Measurements from ENCODE around the gene FANCG. TPM values are rescaled to one million over a fixed set of nuclear protein-coding genes. Genes with fewer than 3 reads are reported as not detected.

FANCG gene
- total RNA-seq, 4 donors from 2014 or later: 2.2 to 9.4 (median 4.3) TPM

DNA sequence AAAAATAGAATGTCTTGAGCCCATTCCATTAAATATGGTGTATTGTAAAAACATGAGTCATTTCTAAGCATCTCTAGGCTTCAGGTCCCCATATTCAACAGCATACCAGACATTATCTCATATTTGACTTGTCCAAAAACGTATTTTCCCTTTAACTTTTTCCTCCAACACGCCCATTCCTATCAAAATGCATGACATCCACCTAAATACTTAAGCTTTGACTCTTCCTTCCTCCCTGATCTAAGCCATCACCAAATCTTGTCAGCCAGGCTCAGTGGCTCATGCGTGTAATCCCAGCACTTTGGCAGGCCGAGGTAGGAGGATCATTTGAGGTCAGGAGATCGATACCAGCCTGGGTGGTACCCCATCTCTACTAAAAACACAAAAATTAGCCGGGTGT lies 31.2 kb downstream of the FANCG start:
- Histone ChIP-seq H3K27ac (replicated peaks in 1 of 4) (no peak overlapping the region), H3K27me3 (no peaks in the 10 kb centered on the region), H3K4me3 (no peak overlapping the region), H3K36me3 (peaks cover 28 to 91% (median 69%) of the 10 kb centered on the region in 4 donors), H3K4me1 (peaks cover 6 to 9% (median 8%) of the 10 kb centered on the region in 4 donors), H3K9me3 (no peaks in the 10 kb centered on the region)
- intact Hi-C loops (cut with DNase I): no loop called here
- DNase-seq (ENCODE audit: extremely low spot score): no peak
- 93% methylated on average over 6 of the region's 6 CpGs for WGBS
- TF ChIP-seq POLR2A (IDR thresholded peaks at IDR 0.05; ENCODE audit: low read depth): no peak

- TF ChIP-seq POLR2AphosphoS5 (IDR thresholded peaks at IDR 0.05) (no peak), EP300 (IDR thresholded peaks at IDR 0.05) (no peak), POLR2A (IDR thresholded peaks at IDR 0.05; ENCODE audit: low read depth) (no peak), CTCF (IDR thresholded peaks at IDR 0.05) (no peak)
- H3K36me3 ChIP-seq: peaks cover 11 to 65% (median 57%) of the 10 kb centered on the region in 4 donors
- H3K27me3 ChIP-seq: no peaks in the 10 kb centered on the region
- no peak for DNase-seq (ENCODE audit: extremely low spot score)
- H3K9me3 ChIP-seq: no peaks in the 10 kb centered on the region
- intact Hi-C loops (cut with DNase I): no loop called here
- no peak overlapping the region for H3K27ac ChIP-seq (replicated peaks in 1 of 4)
- WGBS: 63% methylated on average over 3 of the region's 3 CpGs
- no peak overlapping the region for H3K4me3 ChIP-seq
- H3K4me1 ChIP-seq: no peaks in the 10 kb centered on the region
Measured at GRCh38 chr9:35044071-35044470, 35.7 kb downstream of the FANCG start.

GRCh38 chr9:35042891-35043545 lies 36.7 kb downstream of the FANCG start:
- Histone ChIP-seq H3K4me3 (no peak overlapping the region), H3K4me1 (no peaks in the 10 kb centered on the region), H3K27me3 (no peaks in the 10 kb centered on the region), H3K9me3 (no peaks in the 10 kb centered on the region), H3K36me3 (peaks cover 5 to 66% (median 50%) of the 10 kb centered on the region in 4 donors), H3K27ac (replicated peaks in 1 of 4) (no peak overlapping the region)
- no peak for TF ChIP-seq POLR2A (IDR thresholded peaks at IDR 0.05; ENCODE audit: low read depth)
- TF ChIP-seq POLR2AphosphoS5 (IDR thresholded peaks at IDR 0.05): no peak
- TF ChIP-seq EP300 (IDR thresholded peaks at IDR 0.05): no peak
- TF ChIP-seq CTCF (IDR thresholded peaks at IDR 0.05): no peak
- DNase-seq (ENCODE audit: extremely low spot score): no peak
- 93% methylated on average over 6 of the region's 6 CpGs for WGBS
- intact Hi-C loops (cut with DNase I): no loop called here

DNA sequence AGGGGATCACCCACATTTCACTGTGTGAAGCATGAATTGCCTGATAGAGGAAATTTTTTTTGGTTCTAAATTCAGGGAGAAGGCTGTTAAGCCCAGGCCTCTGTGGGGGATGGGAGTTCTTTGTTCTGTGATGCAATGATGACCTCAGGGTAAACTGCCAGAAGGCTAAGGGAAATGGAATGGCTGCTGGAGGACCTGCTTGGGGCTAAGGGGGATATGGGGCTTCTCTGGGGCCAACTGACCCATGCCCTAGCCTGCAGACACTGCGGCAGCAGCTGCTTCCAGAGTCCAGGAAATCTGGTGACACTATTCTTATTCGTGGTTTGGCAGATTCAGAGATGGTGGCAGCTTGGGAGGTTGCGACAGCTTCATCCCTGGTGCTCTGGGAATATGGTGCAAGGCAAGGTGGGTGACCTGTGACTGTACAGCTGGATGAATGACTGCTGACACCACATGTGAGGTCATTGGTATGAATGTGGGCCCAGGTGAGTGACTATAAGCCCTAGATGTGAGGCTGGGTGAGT lies 37.6 kb downstream of the FANCG start:
- intact Hi-C loops (cut with DNase I): no loop called here
- Histone ChIP-seq H3K27me3 (no peaks in the 10 kb centered on the region), H3K27ac (replicated peaks in 1 of 4) (no peak overlapping the region), H3K36me3 (peaks cover 0 to 58% (median 47%) of the 10 kb centered on the region in 4 donors), H3K4me3 (no peak overlapping the region), H3K9me3 (no peaks in the 10 kb centered on the region), H3K4me1 (no peaks in the 10 kb centered on the region)
- no peak for DNase-seq (ENCODE audit: extremely low spot score)
- 83% methylated on average over 3 of the region's 3 CpGs for WGBS
- TF ChIP-seq POLR2A (IDR thresholded peaks at IDR 0.05; ENCODE audit: low read depth): no peak
- TF ChIP-seq EP300 (IDR thresholded peaks at IDR 0.05): no peak
- no peak for TF ChIP-seq POLR2AphosphoS5 (IDR thresholded peaks at IDR 0.05)
- no peak for TF ChIP-seq CTCF (IDR thresholded peaks at IDR 0.05)

DNA sequence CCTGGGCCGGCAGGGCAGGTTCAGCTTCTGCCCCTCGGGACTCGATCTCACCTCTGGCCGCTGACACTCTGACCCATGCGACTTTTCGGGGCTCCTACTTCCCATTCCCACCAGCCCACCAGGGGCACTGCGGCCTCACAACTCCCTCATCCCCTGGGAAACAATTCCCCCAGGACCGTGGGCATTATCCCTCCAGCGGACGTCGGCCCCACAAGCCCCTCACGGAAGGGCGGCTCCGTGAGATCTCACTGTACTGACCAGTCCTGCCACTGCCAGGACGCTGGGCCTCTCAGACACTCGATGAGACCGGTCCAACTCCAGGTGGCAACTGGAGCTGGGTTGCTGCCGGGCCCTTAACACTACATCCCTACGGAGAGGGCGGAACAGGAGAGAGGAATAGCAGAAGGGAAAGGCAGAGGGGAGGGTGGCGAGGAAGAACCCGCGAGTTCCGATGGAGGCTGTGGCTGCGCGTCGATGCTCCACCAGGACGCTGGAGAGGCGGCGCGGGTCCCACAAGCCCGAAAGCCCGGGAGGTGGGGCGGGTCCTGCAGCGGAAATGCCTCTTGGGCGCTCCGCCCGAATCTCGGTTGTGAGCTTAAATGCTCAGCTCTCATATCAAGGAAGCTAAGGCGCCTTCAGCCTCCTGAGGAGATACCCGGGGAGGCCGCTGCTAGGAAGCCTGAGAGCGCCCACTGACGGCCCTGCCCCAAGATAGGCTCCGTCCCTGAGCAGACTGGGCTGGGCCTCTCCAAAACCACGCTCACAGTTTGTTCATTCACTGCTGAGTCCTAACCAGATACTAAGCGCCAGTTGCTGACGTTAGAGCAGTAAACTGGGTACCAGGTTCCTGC lies 43.7 kb downstream of the FANCG start:
- DNase-seq (ENCODE audit: extremely low spot score): no peak
- intact Hi-C loops (cut with DNase I): no loop called here
- 35% methylated on average over 41 of the region's 48 CpGs for WGBS
- H3K27ac ChIP-seq (replicated peaks in 1 of 4): peak overlapping the region in 2 of 4 donors; percentile 13 to 36
- no peaks in the 10 kb centered on the region for H3K9me3 ChIP-seq
- peak overlapping the region; percentile 40 to 51 (median 44) for H3K4me3 ChIP-seq
- peaks cover 0 to 24% (median 13%) of the 10 kb centered on the region in 4 donors for H3K36me3 ChIP-seq
- H3K27me3 ChIP-seq: no peaks in the 10 kb centered on the region
- peaks cover 3 to 12% (median 8%) of the 10 kb centered on the region in 4 donors for H3K4me1 ChIP-seq
- no peak for TF ChIP-seq CTCF (IDR thresholded peaks at IDR 0.05)
- peak in 1 of 2 donors; percentile 5 for TF ChIP-seq POLR2AphosphoS5 (IDR thresholded peaks at IDR 0.05)
